ENCODE results near the gene AQP1.

DNA sequence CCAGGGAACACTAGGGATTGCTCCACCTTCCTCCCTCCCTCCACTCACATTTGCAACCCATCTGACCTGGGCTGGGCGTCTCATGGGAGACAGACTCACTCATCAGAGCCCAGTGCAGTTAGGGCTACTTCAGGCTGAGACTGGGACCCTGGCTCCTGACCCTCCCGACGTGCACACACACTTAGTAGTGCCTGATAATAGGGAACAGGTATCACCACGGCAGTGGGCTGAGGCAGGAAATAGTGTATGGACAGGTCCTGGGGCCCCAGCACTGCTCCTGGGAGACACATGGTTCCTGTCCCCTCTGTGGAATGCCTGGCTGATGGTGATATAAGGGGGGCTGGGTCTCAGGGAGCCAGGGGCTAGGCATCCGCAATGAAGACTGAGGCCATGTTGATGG, 14.3 kb downstream of the AQP1 start:
- TF ChIP-seq POLR2A (IDR thresholded peaks at IDR 0.05): no peak
- TF ChIP-seq, protein P1, sequence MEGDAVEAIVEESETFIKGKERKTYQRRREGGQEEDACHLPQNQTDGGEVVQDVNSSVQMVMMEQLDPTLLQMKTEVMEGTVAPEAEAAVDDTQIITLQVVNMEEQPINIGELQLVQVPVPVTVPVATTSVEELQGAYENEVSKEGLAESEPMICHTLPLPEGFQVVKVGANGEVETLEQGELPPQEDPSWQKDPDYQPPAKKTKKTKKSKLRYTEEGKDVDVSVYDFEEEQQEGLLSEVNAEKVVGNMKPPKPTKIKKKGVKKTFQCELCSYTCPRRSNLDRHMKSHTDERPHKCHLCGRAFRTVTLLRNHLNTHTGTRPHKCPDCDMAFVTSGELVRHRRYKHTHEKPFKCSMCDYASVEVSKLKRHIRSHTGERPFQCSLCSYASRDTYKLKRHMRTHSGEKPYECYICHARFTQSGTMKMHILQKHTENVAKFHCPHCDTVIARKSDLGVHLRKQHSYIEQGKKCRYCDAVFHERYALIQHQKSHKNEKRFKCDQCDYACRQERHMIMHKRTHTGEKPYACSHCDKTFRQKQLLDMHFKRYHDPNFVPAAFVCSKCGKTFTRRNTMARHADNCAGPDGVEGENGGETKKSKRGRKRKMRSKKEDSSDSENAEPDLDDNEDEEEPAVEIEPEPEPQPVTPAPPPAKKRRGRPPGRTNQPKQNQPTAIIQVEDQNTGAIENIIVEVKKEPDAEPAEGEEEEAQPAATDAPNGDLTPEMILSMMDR (IDR thresholded peaks at IDR 0.05): no peak
- no peak for TF ChIP-seq EP300 (IDR thresholded peaks at IDR 0.05; ENCODE audit: low read depth)
- TF ChIP-seq POLR2AphosphoS5 (IDR thresholded peaks at IDR 0.05): no peak
